ENCODE data around the gene RTRAF.

The RTRAF gene

GRCh38 chr14:52049721-52050588 is 60.6 kb downstream of the RTRAF start:
- DNase-seq (ENCODE audit: low spot score), result no peak

DNA sequence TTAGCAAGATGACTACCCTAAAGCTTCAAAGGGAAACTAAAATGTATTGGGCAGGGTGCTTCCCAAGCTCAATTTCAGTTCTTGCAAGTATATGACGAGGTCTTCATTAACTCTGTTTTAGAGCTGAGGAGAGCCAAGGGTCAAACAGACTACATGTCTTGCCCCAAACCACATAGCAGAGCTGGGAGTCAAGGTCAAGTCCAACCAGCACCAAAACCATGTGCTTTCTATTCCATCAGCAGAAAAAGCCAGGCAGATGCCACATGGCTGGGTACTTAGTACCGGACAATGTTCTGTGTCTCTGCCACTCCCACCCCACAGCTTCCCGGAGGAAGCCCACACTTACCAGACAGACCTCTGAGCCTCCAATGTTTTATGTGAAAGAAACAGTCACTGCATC is 61.9 kb downstream of the RTRAF start:
- no peak for DNase-seq (ENCODE audit: low spot score)

DNA sequence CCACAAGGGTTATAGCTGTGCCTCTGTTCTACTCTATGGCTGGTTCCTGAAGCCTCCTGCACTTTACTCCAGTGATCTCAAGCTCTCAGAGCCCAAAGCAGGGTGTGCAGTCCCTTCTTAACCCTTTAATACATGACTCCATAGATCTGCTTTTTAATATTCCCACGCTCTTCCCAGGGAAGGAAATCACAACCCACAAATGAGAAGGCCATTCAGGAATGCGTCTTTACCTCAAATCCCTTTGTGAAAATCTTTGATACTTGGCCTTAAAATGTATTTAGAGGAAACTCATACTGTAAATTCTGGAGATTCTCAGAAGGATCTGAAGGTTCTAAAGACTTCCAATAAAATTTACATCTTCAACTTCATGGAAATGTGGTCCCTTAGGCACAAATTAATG is 62.5 kb downstream of the RTRAF start:
- DNase-seq (ENCODE audit: low spot score), result no peak

DNA sequence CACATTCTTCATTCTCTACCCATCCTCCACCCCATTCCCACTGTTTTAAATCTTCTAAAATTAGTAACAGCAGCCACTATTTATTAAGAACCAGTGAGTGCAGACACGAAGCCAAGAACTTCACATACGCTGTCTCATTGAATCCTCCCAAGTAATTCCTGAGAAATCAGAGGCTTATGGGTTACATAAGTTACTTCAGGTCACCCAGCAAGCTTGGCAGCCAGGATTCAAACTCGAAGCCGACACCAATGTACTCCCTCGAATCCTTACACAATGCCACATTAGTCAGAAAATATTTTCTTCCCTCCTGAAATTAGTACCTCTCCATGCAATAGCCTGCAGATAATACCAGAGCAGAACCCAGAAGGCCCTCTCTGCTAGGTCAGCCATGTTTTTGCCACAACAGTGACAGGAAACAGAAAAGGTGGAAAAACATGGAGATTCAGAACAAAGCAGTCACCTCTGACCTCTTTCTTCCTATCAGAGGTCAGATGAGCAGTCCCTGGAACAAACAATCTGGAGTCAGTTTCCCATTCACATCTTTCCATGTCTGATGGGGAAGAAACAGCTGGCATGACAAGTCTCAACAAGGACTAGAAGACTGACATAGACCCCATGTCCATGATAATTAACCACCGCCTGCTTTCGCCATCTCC is 63.1 kb downstream of the RTRAF start:
- DNase-seq (ENCODE audit: low spot score), result no peak

DNA sequence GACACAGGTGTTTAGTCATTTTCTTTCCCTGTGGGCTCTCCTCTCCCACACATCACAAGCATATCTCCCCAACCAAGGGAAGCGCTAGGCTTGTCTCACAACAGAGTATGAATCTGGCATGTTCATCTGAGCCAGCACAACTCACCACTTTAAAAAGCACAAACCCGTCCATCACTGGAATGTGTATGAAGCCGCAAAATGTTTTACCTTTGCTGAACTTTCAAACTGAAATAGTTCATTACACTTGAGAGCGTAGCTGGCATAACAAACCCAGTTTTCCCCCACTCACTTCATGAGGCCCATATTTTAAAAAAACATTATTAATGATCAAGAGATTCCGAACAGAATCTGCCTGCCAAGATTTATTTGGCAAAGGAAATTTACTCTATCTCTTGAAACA is 63.7 kb downstream of the RTRAF start:
- DNase-seq (ENCODE audit: low spot score), result no peak

GRCh38 chr14:52054678-52055077 is 65.3 kb downstream of the RTRAF start:
- DNase-seq (ENCODE audit: low spot score), result no peak

GRCh38 chr14:52055167-52055566 is 65.8 kb downstream of the RTRAF start:
- no peak for DNase-seq (ENCODE audit: low spot score)

DNA sequence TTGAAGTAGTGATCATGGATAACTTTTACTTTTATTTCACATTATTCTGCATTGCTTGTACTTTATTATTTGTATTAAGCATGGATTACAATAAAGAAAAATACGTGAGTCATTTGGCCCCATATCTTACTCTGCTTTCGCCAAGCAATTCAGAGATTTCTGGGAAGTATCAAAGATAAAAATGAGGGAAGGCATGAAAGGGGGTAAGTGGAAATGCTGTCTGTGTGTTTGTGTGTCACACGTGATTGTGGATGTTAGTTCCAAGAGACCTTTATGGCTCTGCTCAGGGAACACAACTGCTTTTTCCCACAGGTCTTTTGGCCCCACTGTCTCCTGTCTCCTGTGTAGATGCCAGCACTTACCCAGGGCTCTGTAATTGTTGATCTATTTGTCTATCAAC is 69.0 kb downstream of the RTRAF start:
- no peak for DNase-seq (ENCODE audit: low spot score)

- DNase-seq (ENCODE audit: low spot score), result no peak
Observed at GRCh38 chr14:52059649-52060048, 70.3 kb downstream of the RTRAF start.

GRCh38 chr14:52060080-52060479 is 70.7 kb downstream of the RTRAF start:
- DNase-seq (ENCODE audit: low spot score), result no peak
